HG03460 (cell line): ENCODE measurements around the gene INHBE.
"Not testable (repeated sequence)": the region's sequence is repeated elsewhere in the genome, so short reads cannot be mapped to it uniquely, and the experiment has no call there.

ENCODE experiments used
- ATAC-seq: cut with Tn5 transposase; IDR thresholded peaks from one replicate; pipeline ENCODE4 v1.9.1; 2021; ENCODE audit not compliant: unreplicated experiment

The INHBE gene

GRCh38 chr12:57439762-57440266 lies 15.3 kb upstream of the INHBE start:
- ATAC-seq: no peak

GRCh38 chr12:57441393-57441792 lies 13.7 kb upstream of the INHBE start:
- not testable (repeated sequence) for ATAC-seq

GRCh38 chr12:57441846-57442427 lies 13.2 kb upstream of the INHBE start:
- ATAC-seq: no peak

- ATAC-seq: not testable (repeated sequence)
Observed at GRCh38 chr12:57444337-57444736, 10.8 kb upstream of the INHBE start.

- no peak for ATAC-seq
Observed at GRCh38 chr12:57444744-57445143, 10.4 kb upstream of the INHBE start.

- ATAC-seq: no peak
Observed at GRCh38 chr12:57446292-57446960, 8.7 kb upstream of the INHBE start.

- no peak for ATAC-seq
Observed at GRCh38 chr12:57448669-57449068, 6.4 kb upstream of the INHBE start.

- ATAC-seq: no peak
Observed at GRCh38 chr12:57449375-57449774, 5.7 kb upstream of the INHBE start.

GRCh38 chr12:57450057-57450456 lies 5.0 kb upstream of the INHBE start:
- ATAC-seq: no peak

GRCh38 chr12:57451233-57451778 lies 3.8 kb upstream of the INHBE start:
- ATAC-seq: no peak

GRCh38 chr12:57452181-57452936 lies 2.7 kb upstream of the INHBE start:
- no peak for ATAC-seq

GRCh38 chr12:57452937-57453509 lies 2.1 kb upstream of the INHBE start:
- ATAC-seq: no peak

GRCh38 chr12:57454213-57454565 lies 918 bp upstream of the INHBE start:
- no peak for ATAC-seq

GRCh38 chr12:57455374-57456144 lies 452 bp downstream of the INHBE start:
- no peak for ATAC-seq

GRCh38 chr12:57456145-57456700 lies 1.1 kb downstream of the INHBE start:
- no peak for ATAC-seq

- ATAC-seq: no peak
Observed at GRCh38 chr12:57456737-57457490, 1.8 kb downstream of the INHBE start.

GRCh38 chr12:57458665-57459054 lies 3.6 kb downstream of the INHBE start:
- no peak for ATAC-seq

- peak; percentile 55 for ATAC-seq
Observed at GRCh38 chr12:57459055-57459749, 4.1 kb downstream of the INHBE start.
